Lower leg skin (tissue), 4 donors: Measurements from ENCODE around the gene HEY2. TPM values are rescaled to one million over a fixed set of nuclear protein-coding genes. Genes with fewer than 3 reads are reported as not detected.

Experiments used
- DNase-seq, 2 donors: peaks; one replicate each; pipeline ENCODE4 v3.0.0-alpha.2; 2019; ENCODE audit warnings: low spot score in 2 of 2
- H3K4me3 ChIP-seq: fragments of 200-600 bp; sonication (generic); 2 replicates; pipeline ENCODE4 v1.5.1; 2017; ENCODE audit warnings: mild to moderate bottlenecking, low read depth; ENCODE audit not compliant: poor library complexity, severe bottlenecking
- CTCF ChIP-seq, 3 donors: fragments of 450-650 bp; IDR thresholded peaks; one replicate each; pipeline ENCODE4 v1.5.1; 2016; ENCODE audit warnings: antibody characterized with exemption in 3 of 3, mild to moderate bottlenecking in 3 of 3, moderate library complexity in 2 of 3
- POLR2A ChIP-seq, 2 donors: fragments of 450-650 bp; IDR thresholded peaks; one replicate each; pipeline ENCODE4 v1.6.1; 2016 to 2017; ENCODE audit warnings: antibody characterized with exemption in 2 of 2, mild to moderate bottlenecking in 1 of 2, moderate library complexity in 1 of 2
- WGBS, 2 donors: methylation state at CpG; one replicate each; pipeline ENCODE4 v1.1.5; 2018; 5-methylcytosine and 5-hydroxymethylcytosine counted together
- intact Hi-C: fragments of 100-400 bp; cut with DNase I; formaldehyde crosslinking; loops from one replicate; pipeline ENCODE4 v1.15.0; 2023; ENCODE audit warnings: low total_unique reads
- total RNA-seq, 4 donors: library from RNA; depleted of rRNA; stranded (reverse); fragments of >200 nt; gene quantifications; one replicate each; pipeline ENCODE4 v1.1.0, GENCODE V29; 2016

Gene HEY2
- total RNA-seq, 4 donors from 2014 or later, result 0.65 to 2.9 (median 1.5) TPM

GRCh38 chr6:125781314-125781868, 32.0 kb downstream of the HEY2 start:
- intact Hi-C loops, result loop anchor here (5.0 kb wide), 1 partner anchor 176 kb away; the partner anchor contains the start of gene HINT3
- peak overlapping the region; percentile 35 for H3K4me3 ChIP-seq
- WGBS, 2 donors, result 0% methylated on average over 3 of the region's 3 CpGs
- no peak for TF ChIP-seq CTCF (IDR thresholded peaks at IDR 0.05)
- no peak for TF ChIP-seq POLR2A (IDR thresholded peaks at IDR 0.05)
- peak; percentile 43 to 82 for DNase-seq

- H3K4me3 ChIP-seq, result no peak overlapping the region
- intact Hi-C loops, result loop anchor here (5.0 kb wide), 1 partner anchor 173 kb away; the partner anchor contains the start of gene HINT3
- DNase-seq, result no peak
- TF ChIP-seq POLR2A (IDR thresholded peaks at IDR 0.05) (no peak), CTCF (IDR thresholded peaks at IDR 0.05) (no peak)
- WGBS, 2 donors, result 61 to 81% methylated on average over 2 of the region's 2 CpGs
Measured at GRCh38 chr6:125784365-125784764, 34.9 kb downstream of the HEY2 start.

GRCh38 chr6:125787791-125788190, 38.4 kb downstream of the HEY2 start:
- intact Hi-C loops, result no loop called here
- DNase-seq, result no peak
- no peak overlapping the region for H3K4me3 ChIP-seq
- whole genome bisulfite sequencing, 2 donors, result 37 to 45% methylated on average over 2 of the region's 2 CpGs
- no peak for TF ChIP-seq POLR2A (IDR thresholded peaks at IDR 0.05)
- TF ChIP-seq CTCF (IDR thresholded peaks at IDR 0.05), result no peak

- intact Hi-C loops, result no loop called here
- DNase-seq, result no peak
- no peak for TF ChIP-seq CTCF (IDR thresholded peaks at IDR 0.05)
- TF ChIP-seq POLR2A (IDR thresholded peaks at IDR 0.05), result no peak
- WGBS, 2 donors, result 25 to 34% methylated on average over 1 of the region's 1 CpG
- H3K4me3 ChIP-seq, result no peak overlapping the region
Measured at GRCh38 chr6:125789167-125789566, 39.7 kb downstream of the HEY2 start.

GRCh38 chr6:125789576-125790357, 40.3 kb downstream of the HEY2 start:
- peak overlapping the region; percentile 88 for H3K4me3 ChIP-seq
- intact Hi-C loops, result no loop called here
- peak; percentile 63 to 90 for DNase-seq
- TF ChIP-seq POLR2A (IDR thresholded peaks at IDR 0.05) (no peak), CTCF (IDR thresholded peaks at IDR 0.05) (no peak)
- 10 to 12% methylated on average over 19 of the region's 19 CpGs for WGBS, 2 donors
